Keratinocyte (primary cell): ENCODE measurements around the gene LRRN3.

Experiments used
- EZH2 ChIP-seq: IDR thresholded peaks from one replicate; pipeline ENCODE4 v1.6.1; 2012; ENCODE audit warnings: inconsistent platforms, mild to moderate bottlenecking, low read length, moderate library complexity
- TF ChIP-seq, protein P1 (sequence below), 3 experiments: IDR thresholded peaks in 1 of 3; conservative IDR thresholded peaks in 1 of 3; optimal IDR thresholded peaks in 1 of 3; 2 replicates in 2 of 3; 3 replicates in 1 of 3; pipeline versions ENCODE3 to v1.5.1; 2011; ENCODE audit warnings: low read length in 3 of 3, mild to moderate bottlenecking in 3 of 3, moderate library complexity in 2 of 3, control low read depth in 1 of 3, inconsistent platforms in 1 of 3; ENCODE audit not compliant: insufficient read depth in 2 of 3; ENCODE audit errors: extremely low read depth in 1 of 3

DNA sequence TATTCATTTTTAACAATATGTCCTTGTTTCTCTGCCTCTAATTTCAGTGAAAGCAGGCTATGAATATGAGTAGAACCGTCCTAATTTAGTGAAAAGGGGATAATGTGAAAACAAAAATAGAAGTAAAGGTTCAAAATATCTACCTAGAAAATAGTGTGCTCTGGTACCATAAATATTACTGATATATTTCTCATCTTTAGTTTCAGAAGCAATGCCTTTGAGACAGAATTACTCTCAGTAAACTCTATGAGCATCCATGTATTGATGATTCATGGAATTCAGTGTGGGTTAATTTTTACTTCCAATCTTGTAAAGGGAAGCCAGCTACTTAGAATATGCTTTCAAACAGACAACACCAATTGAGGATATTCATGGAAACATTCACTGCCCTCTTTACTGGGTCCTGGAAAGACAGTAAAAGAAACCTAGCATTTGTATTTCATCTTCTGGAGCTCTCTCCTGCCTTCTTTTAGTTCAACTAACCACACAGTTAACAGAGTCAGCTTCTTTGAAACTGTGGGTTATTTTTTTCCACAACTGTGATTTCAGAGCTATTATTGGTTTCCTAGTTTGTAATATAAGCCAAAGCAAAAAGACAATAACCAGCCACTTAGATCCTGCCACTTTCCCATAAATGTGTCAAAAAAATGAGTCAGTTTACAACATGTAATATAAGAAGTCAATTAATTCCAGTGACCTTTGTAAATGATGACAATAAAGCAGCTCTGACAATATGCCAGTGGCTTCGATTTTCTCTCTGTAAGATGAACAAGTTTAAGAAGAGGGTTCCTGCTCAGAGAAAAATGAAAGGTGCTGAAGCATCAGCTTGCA lies 1.7 kb downstream of the LRRN3 start:
- TF ChIP-seq, protein P1, sequence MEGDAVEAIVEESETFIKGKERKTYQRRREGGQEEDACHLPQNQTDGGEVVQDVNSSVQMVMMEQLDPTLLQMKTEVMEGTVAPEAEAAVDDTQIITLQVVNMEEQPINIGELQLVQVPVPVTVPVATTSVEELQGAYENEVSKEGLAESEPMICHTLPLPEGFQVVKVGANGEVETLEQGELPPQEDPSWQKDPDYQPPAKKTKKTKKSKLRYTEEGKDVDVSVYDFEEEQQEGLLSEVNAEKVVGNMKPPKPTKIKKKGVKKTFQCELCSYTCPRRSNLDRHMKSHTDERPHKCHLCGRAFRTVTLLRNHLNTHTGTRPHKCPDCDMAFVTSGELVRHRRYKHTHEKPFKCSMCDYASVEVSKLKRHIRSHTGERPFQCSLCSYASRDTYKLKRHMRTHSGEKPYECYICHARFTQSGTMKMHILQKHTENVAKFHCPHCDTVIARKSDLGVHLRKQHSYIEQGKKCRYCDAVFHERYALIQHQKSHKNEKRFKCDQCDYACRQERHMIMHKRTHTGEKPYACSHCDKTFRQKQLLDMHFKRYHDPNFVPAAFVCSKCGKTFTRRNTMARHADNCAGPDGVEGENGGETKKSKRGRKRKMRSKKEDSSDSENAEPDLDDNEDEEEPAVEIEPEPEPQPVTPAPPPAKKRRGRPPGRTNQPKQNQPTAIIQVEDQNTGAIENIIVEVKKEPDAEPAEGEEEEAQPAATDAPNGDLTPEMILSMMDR (optimal IDR thresholded peaks at IDR 0.05 in 1 of 3, IDR thresholded peaks at IDR 0.05 in 1 of 3, conservative IDR thresholded peaks at IDR 0.05 in 1 of 3; ENCODE audit: extremely low read depth in 1 of 3, insufficient read depth in 2 of 3, low read length in 3 of 3): no peak
- TF ChIP-seq EZH2: no peak
